Stimulated activated naive CD8-positive, alpha-beta T cell treated with anti-CD3 and anti-CD28 coated beads, Interleukin-15, amount 100 ng/mL, for 72 hours (primary cell): Measurements from ENCODE around the gene EPB41.
A peak's percentile ranks its signal among the peaks of the same experiment; 100 is the strongest.

Source experiments
- ATAC-seq: fragments of 150-1000 bp; cut with Tn5 transposase; 2 replicates; pipeline ENCODE4 v1.10.0; 2021; ENCODE audit warnings: mild to moderate bottlenecking, moderate library complexity
- DNase-seq, 2 donors: peaks; one replicate each; pipeline ENCODE4 v3.0.0; 2021 to 2022
- H3K27ac Mint-ChIP-seq, 2 donors: one replicate each; pipeline ENCODE4 v1.8.0; 2022; ENCODE audit warnings: mild to moderate bottlenecking in 2 of 2, mixed read lengths in 2 of 2, moderate library complexity in 2 of 2
- H3K27me3 Mint-ChIP-seq: one replicate; pipeline ENCODE4 v1.8.0; 2022; ENCODE audit warnings: mixed read lengths
- H3K4me1 Mint-ChIP-seq: one replicate; pipeline ENCODE4 v1.8.0; 2022; ENCODE audit warnings: mild to moderate bottlenecking, mixed read lengths
- H3K4me3 Mint-ChIP-seq, 2 donors: one replicate each; pipeline ENCODE4 v1.8.0; 2022; ENCODE audit warnings: mild to moderate bottlenecking in 2 of 2, mixed read lengths in 2 of 2, moderate library complexity in 1 of 2
- H3K9me3 Mint-ChIP-seq, 2 donors: one replicate each; pipeline ENCODE4 v1.8.0; 2022; ENCODE audit warnings: mixed read lengths in 2 of 2

The EPB41 gene

GRCh38 chr1:29156543-29157268 lies 242.3 kb downstream of the EPB41 start:
- H3K27ac Mint-ChIP-seq: peak overlapping the region in 1 of 2 donors; percentile 82
- no peaks in the 10 kb centered on the region for H3K27me3 Mint-ChIP-seq
- no peaks in the 10 kb centered on the region for H3K4me1 Mint-ChIP-seq
- H3K9me3 Mint-ChIP-seq: no peaks in the 10 kb centered on the region
- no peak for DNase-seq
- no peak for ATAC-seq
- no peak overlapping the region for H3K4me3 Mint-ChIP-seq

- H3K9me3 Mint-ChIP-seq: no peaks in the 10 kb centered on the region
- H3K27ac Mint-ChIP-seq: peak overlapping the region in 1 of 2 donors; percentile 82
- ATAC-seq: no peak
- H3K4me3 Mint-ChIP-seq: no peak overlapping the region
- no peak for DNase-seq
- H3K27me3 Mint-ChIP-seq: no peaks in the 10 kb centered on the region
- H3K4me1 Mint-ChIP-seq: no peaks in the 10 kb centered on the region
Measured at GRCh38 chr1:29157269-29157601, 242.9 kb downstream of the EPB41 start.

- Mint-ChIP-seq H3K4me3 (no peak overlapping the region), H3K4me1 (peaks cover 11% of the 10 kb centered on the region), H3K9me3 (no peaks in the 10 kb centered on the region), H3K27me3 (no peaks in the 10 kb centered on the region), H3K27ac (no peak overlapping the region)
- DNase-seq: no peak
- no peak for ATAC-seq
Measured at GRCh38 chr1:29159773-29160172, 245.4 kb downstream of the EPB41 start.

- H3K9me3 Mint-ChIP-seq: no peaks in the 10 kb centered on the region
- no peak overlapping the region for H3K27ac Mint-ChIP-seq
- DNase-seq (no peak), ATAC-seq (no peak)
- H3K4me3 Mint-ChIP-seq: no peak overlapping the region
- peaks cover 34% of the 10 kb centered on the region for H3K4me1 Mint-ChIP-seq
- H3K27me3 Mint-ChIP-seq: no peaks in the 10 kb centered on the region
Measured at GRCh38 chr1:29162025-29162424, 247.7 kb downstream of the EPB41 start.

GRCh38 chr1:29162476-29163138 lies 248.2 kb downstream of the EPB41 start:
- peak overlapping the region in 1 of 2 donors; percentile 25 for H3K27ac Mint-ChIP-seq
- peaks cover 39% of the 10 kb centered on the region for H3K4me1 Mint-ChIP-seq
- no peaks in the 10 kb centered on the region for H3K9me3 Mint-ChIP-seq
- H3K4me3 Mint-ChIP-seq: no peak overlapping the region
- H3K27me3 Mint-ChIP-seq: no peaks in the 10 kb centered on the region
- ATAC-seq (no peak), DNase-seq (no peak)

- H3K27me3 Mint-ChIP-seq: no peaks in the 10 kb centered on the region
- DNase-seq (no peak), ATAC-seq (no peak)
- peaks cover 50% of the 10 kb centered on the region for H3K4me1 Mint-ChIP-seq
- no peaks in the 10 kb centered on the region for H3K9me3 Mint-ChIP-seq
- peak overlapping the region in 1 of 2 donors; percentile 10 for H3K4me3 Mint-ChIP-seq
- H3K27ac Mint-ChIP-seq: peak overlapping the region; percentile 40 to 92
Measured at GRCh38 chr1:29164588-29164987, 250.2 kb downstream of the EPB41 start.

- no peak for ATAC-seq
Measured at GRCh38 chr1:29166291-29166878, 252.0 kb downstream of the EPB41 start.

GRCh38 chr1:29167904-29168303 lies 253.5 kb downstream of the EPB41 start:
- Mint-ChIP-seq H3K27me3 (no peaks in the 10 kb centered on the region), H3K9me3 (no peaks in the 10 kb centered on the region), H3K27ac (no peak overlapping the region), H3K4me3 (no peak overlapping the region), H3K4me1 (peaks cover 82% of the 10 kb centered on the region)
- DNase-seq (no peak), ATAC-seq (no peak)

More at GRCh38 chr1:29166291-29166878, 252.0 kb downstream of the EPB41 start:
- Mint-ChIP-seq H3K27ac (no peak overlapping the region), H3K9me3 (no peaks in the 10 kb centered on the region), H3K4me1 (peaks cover 68% of the 10 kb centered on the region), H3K4me3 (no peak overlapping the region), H3K27me3 (no peaks in the 10 kb centered on the region)
- DNase-seq: no peak
